HG02852 (cell line): Measurements from ENCODE around the gene LTK.

ENCODE experiments used
- ATAC-seq: cut with Tn5 transposase; IDR thresholded peaks from one replicate; pipeline ENCODE4 v1.9.1; 2021; ENCODE audit warnings: mild to moderate bottlenecking, moderate library complexity; ENCODE audit not compliant: unreplicated experiment

LTK gene

DNA sequence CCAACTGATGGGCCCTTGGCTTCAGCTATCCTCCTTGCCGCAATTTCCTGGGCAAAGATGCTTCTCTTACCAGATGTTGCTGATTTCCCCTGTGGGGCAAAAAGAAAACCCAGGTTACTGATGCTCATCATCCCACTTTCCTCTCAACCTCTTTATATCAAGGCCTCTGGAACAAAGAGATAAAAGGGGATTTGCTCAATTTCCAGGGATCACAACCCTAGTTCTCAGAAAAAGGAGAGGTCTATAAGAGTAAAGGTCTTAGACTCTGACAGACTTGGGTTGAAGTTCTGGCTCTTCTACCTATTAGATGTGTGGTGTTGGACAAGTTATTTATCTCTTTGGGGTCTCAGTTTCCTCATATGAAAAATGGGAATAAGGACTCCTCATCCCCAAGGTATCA lies 21.9 kb upstream of the LTK start:
- ATAC-seq: no peak

GRCh38 chr15:41530363-41530956 lies 16.8 kb upstream of the LTK start:
- no peak for ATAC-seq

- ATAC-seq: no peak
Observed at GRCh38 chr15:41523097-41523496, 9.5 kb upstream of the LTK start.

GRCh38 chr15:41521614-41522013 lies 8.0 kb upstream of the LTK start:
- no peak for ATAC-seq

DNA sequence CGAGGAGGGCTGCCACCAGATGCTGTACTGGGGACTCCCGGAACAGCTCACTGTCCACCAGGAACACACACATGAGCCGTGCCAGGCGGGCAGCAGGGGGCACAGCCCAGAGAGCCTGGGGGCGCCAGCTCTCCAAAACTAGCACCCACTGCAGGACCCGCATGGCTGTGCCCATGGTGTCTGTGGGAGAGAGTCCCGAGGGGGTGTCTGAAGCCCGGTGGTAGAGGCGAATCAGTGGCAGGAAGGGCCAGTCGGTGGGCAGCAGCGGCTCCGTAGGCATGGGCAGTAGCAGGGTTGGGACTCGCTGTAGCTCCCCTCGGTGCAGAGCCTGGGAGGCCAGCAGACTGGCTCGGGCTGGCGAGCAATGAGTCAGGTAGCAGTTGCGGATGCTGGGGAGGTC lies 7.0 kb upstream of the LTK start:
- no peak for ATAC-seq

GRCh38 chr15:41517895-41518449 lies 4.3 kb upstream of the LTK start:
- ATAC-seq: no peak

- ATAC-seq: no peak
Observed at GRCh38 chr15:41512940-41513505, 604 bp downstream of the LTK start.

- no peak for ATAC-seq
Observed at GRCh38 chr15:41512512-41512939, 1.1 kb downstream of the LTK start.

GRCh38 chr15:41511899-41512369 lies 1.7 kb downstream of the LTK start:
- no peak for ATAC-seq

DNA sequence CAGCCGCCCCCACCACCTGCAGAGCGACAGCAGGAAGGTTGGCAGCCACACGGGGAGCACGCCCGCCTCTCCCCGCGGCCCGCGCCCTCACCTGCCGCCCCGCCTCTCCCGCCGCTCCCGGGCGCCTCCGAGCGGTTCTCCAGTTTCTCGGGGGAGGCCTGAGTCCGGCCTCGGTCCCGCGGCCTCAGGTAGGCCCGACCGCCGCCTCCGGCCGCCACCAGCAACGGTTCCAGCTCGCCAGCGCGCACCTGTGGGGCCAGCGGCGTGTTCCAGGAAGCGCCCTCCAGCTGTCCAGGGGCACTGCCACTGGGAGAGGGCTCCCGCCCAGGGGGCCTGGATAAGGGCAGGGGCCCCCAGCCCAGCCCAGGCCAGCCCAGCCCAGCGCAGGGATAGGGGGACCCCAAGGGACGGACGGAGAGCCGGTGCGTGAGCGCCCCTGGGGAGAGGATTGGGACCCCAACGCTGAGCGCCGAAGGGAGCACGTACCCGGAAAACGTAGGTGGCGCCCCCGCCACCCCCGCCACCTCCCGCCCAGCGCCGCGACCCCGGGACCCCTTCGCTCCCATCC lies 2.2 kb downstream of the LTK start:
- ATAC-seq: no peak

- ATAC-seq: no peak
Observed at GRCh38 chr15:41510728-41511127, 2.9 kb downstream of the LTK start.

DNA sequence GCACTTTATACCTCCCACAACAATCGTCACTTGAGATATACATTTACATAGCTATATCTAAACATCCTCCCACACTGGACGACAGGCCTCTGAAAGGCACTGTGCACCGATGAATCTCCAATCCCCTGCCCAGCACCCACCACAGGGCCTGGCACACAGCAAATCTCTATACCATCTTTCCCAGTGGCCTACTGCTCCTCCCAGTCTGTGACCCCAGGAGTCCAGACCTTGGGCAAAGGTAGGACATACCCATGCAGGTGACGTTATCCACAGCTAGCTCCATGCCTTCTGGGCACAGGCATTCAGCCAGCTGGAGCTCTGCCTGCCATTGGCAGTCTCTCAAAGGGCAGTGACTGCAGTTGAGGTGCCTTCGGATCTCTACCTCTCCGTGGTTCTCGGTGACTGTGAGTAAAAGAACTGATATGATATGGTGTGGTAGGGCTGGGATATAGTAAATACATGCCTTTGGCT lies 5.8 kb downstream of the LTK start:
- ATAC-seq: no peak

- no peak for ATAC-seq
Observed at GRCh38 chr15:41506796-41507341, 6.8 kb downstream of the LTK start.

DNA sequence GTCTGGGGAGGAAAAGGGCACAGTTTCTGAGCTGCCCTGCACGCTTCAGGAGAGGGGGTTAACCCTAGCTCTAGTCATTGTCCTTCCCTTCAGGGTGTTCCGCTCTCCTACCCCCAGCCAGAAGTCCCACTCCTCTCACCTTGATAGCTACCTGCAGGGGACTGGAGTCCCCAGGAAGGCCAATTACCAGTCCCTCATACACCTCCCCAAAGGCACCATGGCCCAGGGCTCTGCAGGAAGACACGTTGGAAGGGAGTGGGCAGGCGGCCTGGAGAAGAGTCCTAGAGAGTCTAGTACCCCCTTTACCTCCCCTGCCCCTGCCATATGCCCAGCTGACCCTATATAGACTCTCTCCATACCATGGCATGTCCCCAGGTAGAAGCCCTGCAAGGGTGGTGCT lies 7.9 kb downstream of the LTK start:
- ATAC-seq: no peak

DNA sequence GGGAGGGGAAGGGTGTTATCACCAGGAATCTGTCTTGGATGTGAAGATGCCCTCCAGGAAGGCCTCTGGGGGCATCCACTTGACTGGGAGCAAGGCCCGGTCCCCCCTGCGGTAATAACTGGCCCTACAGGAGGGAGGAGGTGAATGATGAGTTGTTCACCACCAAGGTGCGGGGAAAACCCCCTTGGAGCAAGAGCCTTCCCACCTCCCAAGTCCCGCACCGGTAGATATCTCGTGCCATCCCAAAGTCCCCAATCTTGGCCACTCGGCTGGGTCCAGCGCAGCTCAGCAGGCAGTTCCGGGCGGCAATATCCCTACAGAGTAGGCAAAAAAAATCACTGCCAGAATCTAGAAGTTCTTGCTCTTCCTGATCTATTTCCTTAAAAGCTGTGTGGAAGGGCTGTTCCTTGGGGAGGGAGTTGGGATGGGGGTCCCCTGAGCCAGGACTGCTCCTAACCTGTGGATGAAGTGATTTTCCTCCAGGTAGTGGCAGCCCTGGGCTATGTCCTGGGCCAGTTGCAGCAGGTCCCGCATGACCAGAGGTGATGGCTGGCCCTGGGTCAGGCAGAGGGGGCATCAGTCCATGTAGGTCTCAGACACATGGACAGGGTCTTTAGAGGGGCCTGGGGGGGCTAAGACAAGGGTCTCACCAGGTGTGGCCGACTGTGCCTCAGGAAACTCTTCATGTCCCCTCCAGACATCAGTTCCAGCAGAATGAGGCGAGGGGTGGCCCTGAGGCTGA lies 8.7 kb downstream of the LTK start:
- ATAC-seq: no peak

DNA sequence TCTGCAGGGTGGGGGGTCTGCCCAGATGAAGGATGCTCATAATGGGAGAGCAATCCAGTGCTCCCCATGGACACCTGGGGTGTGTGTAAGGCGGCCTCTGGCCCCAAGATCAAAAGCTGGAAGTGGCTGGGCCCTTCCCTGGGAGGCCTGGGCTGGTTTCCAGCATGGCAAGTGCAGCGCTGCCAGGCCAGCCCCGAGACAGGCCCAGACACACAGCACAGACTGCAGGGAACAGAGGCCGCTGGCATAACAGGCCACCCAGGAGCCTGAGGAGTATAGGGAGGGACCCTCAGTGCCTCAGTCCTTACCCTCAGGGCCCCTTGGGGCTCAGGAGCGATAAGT lies 10.0 kb downstream of the LTK start:
- no peak for ATAC-seq

- no peak for ATAC-seq
Observed at GRCh38 chr15:41502795-41503668, 10.6 kb downstream of the LTK start.

DNA sequence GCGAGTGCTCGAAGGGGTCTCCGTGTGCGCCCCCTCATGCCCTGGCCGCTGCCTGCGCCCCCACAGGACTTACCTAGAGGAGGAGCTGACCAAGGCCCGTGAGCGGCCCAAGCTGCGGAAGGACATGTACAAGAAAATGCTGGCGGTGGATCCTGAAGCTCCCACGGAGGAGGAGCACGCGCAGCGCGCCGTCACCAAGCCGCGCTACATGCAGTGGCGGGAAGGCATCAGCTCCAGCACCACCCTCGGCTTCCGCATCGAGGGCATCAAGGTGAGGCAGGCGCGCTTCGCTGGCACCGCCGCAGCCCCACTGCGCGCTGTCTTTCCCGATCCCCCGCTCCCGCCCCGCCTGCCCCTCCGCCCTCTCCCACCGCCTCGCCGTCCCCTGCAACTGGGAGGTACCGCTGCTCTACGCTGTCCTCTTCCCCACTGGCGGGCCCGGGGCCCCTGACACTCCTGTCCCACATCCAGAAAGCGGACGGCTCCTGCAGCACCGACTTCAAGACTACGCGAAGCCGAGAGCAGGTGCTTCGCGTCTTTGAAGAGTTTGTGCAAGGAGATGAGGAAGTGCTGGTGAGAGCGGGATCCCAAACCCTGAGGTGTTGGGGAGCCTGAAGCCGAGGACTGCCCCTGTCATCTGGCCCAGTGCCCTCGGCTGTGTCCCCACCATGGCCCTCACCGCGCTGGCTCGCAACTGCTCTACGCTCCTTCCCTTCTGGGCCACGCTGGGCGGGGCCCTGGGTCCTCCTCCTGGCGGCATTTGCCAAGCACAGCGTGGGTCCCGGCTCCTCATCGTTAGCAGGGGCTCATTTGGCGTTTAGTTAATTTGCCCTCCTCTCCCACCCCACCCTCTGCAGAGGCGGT lies 11.5 kb downstream of the LTK start:
- no peak for ATAC-seq

DNA sequence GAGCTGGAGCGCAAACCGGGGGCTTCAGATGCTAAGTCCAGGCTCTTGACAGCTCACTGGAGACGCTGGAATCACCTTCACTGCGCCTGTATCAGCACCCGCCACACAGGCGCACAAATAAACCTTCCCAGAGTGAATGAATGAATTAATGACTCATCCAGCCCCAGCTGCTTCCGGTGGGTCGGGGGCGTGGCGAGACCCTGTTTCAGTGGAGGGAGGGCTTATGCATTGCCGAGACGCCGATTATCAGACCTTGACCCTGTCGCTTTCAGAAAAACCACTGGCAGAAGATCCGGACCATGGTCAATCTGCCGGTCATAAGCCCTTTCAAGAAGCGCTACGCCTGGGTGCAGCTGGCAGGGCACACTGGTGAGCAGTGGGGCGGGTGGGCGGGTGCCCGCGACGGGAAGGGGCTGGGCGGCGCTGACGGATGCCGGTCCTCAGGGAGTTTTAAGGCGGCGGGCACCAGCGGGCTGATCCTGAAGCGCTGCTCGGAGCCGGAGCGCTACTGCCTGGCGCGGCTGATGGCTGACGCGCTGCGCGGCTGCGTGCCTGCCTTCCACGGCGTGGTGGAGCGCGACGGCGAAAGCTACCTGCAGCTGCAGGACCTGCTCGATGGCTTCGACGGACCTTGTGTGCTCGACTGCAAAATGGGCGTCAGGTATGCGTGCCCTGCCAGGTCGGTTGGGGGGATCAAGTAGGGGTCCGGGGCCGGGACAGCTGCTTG lies 12.3 kb downstream of the LTK start:
- no peak for ATAC-seq
